Measurements from ENCODE around the gene COMMD4.
"Not testable (repeated sequence)": the region's sequence is repeated elsewhere in the genome, so short reads cannot be mapped to it uniquely, and the experiment has no call there.

Gene COMMD4

GRCh38 chr15:75371901-75372688 is 36.2 kb downstream of the COMMD4 start:
- TF ChIP-seq, protein P1, sequence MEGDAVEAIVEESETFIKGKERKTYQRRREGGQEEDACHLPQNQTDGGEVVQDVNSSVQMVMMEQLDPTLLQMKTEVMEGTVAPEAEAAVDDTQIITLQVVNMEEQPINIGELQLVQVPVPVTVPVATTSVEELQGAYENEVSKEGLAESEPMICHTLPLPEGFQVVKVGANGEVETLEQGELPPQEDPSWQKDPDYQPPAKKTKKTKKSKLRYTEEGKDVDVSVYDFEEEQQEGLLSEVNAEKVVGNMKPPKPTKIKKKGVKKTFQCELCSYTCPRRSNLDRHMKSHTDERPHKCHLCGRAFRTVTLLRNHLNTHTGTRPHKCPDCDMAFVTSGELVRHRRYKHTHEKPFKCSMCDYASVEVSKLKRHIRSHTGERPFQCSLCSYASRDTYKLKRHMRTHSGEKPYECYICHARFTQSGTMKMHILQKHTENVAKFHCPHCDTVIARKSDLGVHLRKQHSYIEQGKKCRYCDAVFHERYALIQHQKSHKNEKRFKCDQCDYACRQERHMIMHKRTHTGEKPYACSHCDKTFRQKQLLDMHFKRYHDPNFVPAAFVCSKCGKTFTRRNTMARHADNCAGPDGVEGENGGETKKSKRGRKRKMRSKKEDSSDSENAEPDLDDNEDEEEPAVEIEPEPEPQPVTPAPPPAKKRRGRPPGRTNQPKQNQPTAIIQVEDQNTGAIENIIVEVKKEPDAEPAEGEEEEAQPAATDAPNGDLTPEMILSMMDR (IDR thresholded peaks at IDR 0.05; ENCODE audit: borderline replicate concordance, insufficient read depth, low read depth, low read length), result no peak
- no peak overlapping the region for H3K4me3 ChIP-seq (ENCODE audit: low read depth, low read length)

- no peak overlapping the region for H3K4me3 ChIP-seq (ENCODE audit: low read depth, low read length)
- TF ChIP-seq, protein P1 (IDR thresholded peaks at IDR 0.05; ENCODE audit: borderline replicate concordance, insufficient read depth, low read depth, low read length), result no peak
Observed at GRCh38 chr15:75380773-75381172, 44.9 kb downstream of the COMMD4 start.

DNA sequence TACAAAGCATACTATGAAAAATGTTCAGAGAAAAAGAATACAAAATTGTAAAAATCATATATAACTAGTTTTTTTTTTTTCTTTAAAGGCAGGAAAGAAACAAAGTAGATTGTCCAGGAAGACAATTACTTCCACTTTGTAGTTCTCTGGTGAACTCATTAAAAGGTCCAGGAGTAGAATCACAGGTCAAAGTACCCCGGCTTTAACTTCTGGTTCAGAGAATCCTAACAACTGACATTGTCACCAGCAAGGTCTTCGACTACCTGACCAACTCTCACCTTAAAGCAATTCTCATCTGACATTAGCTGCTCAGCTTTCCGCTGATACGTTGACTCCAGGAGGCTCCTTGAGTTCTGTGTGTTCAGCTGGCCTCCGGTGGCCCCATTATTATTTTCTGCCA is 48.1 kb downstream of the COMMD4 start:
- H3K4me3 ChIP-seq (ENCODE audit: low read depth, low read length), result not testable (repeated sequence)
